Right kidney (tissue), 1 donor: ENCODE measurements around the gene FAM114A2.
"Not testable (repeated sequence)": the region's sequence is repeated elsewhere in the genome, so short reads cannot be mapped to it uniquely, and the experiment has no call there.

Experiments
- DNase-seq: peaks from one replicate; pipeline ENCODE4 v3.0.0-alpha.2; 2016

The FAM114A2 gene

GRCh38 chr5:154055201-154055600 lies 16.5 kb upstream of the FAM114A2 start:
- DNase-seq = no peak

GRCh38 chr5:154053468-154053867 lies 14.8 kb upstream of the FAM114A2 start:
- DNase-seq = no peak

- no peak for DNase-seq
These were observed 10.9 kb upstream of the FAM114A2 start for GRCh38 chr5:154049636-154050035.

GRCh38 chr5:154047324-154047723 lies 8.6 kb upstream of the FAM114A2 start:
- no peak for DNase-seq

- DNase-seq = no peak
These were observed 7.8 kb upstream of the FAM114A2 start for GRCh38 chr5:154046486-154046885.

- no peak for DNase-seq
These were observed 5.9 kb upstream of the FAM114A2 start for GRCh38 chr5:154044581-154044980.

GRCh38 chr5:154044099-154044498 lies 5.4 kb upstream of the FAM114A2 start:
- no peak for DNase-seq

- DNase-seq = no peak
These were observed 4.1 kb upstream of the FAM114A2 start for GRCh38 chr5:154042766-154043165.

GRCh38 chr5:154039458-154039829 lies 734 bp upstream of the FAM114A2 start:
- DNase-seq = no peak

- peak; percentile 83 for DNase-seq
These were observed 426 bp downstream of the FAM114A2 start for GRCh38 chr5:154038261-154038706.

- DNase-seq = no peak
These were observed 3.8 kb downstream of the FAM114A2 start for GRCh38 chr5:154034944-154035343.

GRCh38 chr5:154031937-154032489 lies 6.7 kb downstream of the FAM114A2 start:
- DNase-seq = no peak

- DNase-seq = no peak
These were observed 12.8 kb downstream of the FAM114A2 start for GRCh38 chr5:154025951-154026350.

GRCh38 chr5:154018919-154019318 lies 19.8 kb downstream of the FAM114A2 start:
- DNase-seq = not testable (repeated sequence)

- DNase-seq = no peak
These were observed 23.5 kb downstream of the FAM114A2 start for GRCh38 chr5:154015071-154015693.

GRCh38 chr5:154010660-154011059 lies 28.1 kb downstream of the FAM114A2 start:
- DNase-seq = no peak

- no peak for DNase-seq
These were observed 33.1 kb downstream of the FAM114A2 start for GRCh38 chr5:154005648-154006047.

- no peak for DNase-seq
These were observed 36.1 kb downstream of the FAM114A2 start for GRCh38 chr5:154002511-154003020.

GRCh38 chr5:154002093-154002492 lies 36.6 kb downstream of the FAM114A2 start:
- no peak for DNase-seq

- DNase-seq = no peak
These were observed 38.0 kb downstream of the FAM114A2 start for GRCh38 chr5:154000703-154001102.

GRCh38 chr5:153999995-154000394 lies 38.7 kb downstream of the FAM114A2 start:
- no peak for DNase-seq

GRCh38 chr5:153998768-153999167 lies 39.9 kb downstream of the FAM114A2 start:
- no peak for DNase-seq

GRCh38 chr5:153998010-153998409 lies 40.7 kb downstream of the FAM114A2 start:
- DNase-seq = no peak

- no peak for DNase-seq
These were observed 47.5 kb downstream of the FAM114A2 start for GRCh38 chr5:153991168-153991567.
